GM12878 (cell line): ENCODE results near the gene SF3B5. TPM values are rescaled to one million over a fixed set of nuclear protein-coding genes. Genes with fewer than 3 reads are reported as not detected.

Experiments used
- ATAC-seq: fragments of 200-7000 bp; cut with Tn5 transposase; 3 replicates; pipeline ENCODE4 v1.9.1; 2020; ENCODE audit warnings: mild to moderate bottlenecking, moderate library complexity
- BruUV-seq: library from RNA; stranded (reverse); fragments of 400-500 nt; replicated peaks from 2 replicates; lab custom pipeline; 2021; lab: Mats Ljungman, UMichigan
- CTCF ChIA-PET: fragments of 300-600 bp; sonication (Branson Sonifier 250); formaldehyde crosslinking; extraction: SDS; loops from one replicate; lab custom pipeline; 2021; ENCODE audit warnings: inconsistent platforms; lab: Yijun Ruan, JAX
- POLR2A ChIA-PET: fragments of 350-600 bp; formaldehyde crosslinking; extraction: SDS; loops from one replicate; lab custom pipeline; 2021; ENCODE audit warnings: inconsistent platforms; lab: Charles Lee
- RAD21 ChIA-PET: fragments of 300-600 bp; sonication (Branson Sonifier 250); formaldehyde crosslinking; loops from one replicate; lab custom pipeline; 2023; ENCODE audit warnings: antibody characterized with exemption; ENCODE audit not compliant: unreplicated experiment; lab: Charles Lee
- SMC1A ChIA-PET: fragments of 300-600 bp; sonication (Branson Sonifier 250); formaldehyde crosslinking; loops from one replicate; lab custom pipeline; 2023; ENCODE audit not compliant: unreplicated experiment, uncharacterized antibody; lab: Charles Lee
- DNase-seq: peaks from one replicate; pipeline ENCODE4 v3.0.0-alpha.2; 2011; ENCODE audit warnings: low read depth, low spot score
- FAIRE-seq: peaks from 3 replicates; lab custom pipeline; 2011; peaks lifted over from hg19 to GRCh38; lab: Jason Lieb, UNC
- H2AFZ ChIP-seq: 2 replicates; pipeline ENCODE4 v1.6.0; 2011; ENCODE audit warnings: low read depth, low read length, control low read depth; ENCODE audit not compliant: control insufficient read depth
- H3K27ac ChIP-seq: 2 replicates; pipeline ENCODE4 v1.5.1; 2011; ENCODE audit warnings: control low read depth; ENCODE audit not compliant: control insufficient read depth, insufficient read depth
- H3K27me3 ChIP-seq, 2 experiments: replicated peaks in 1 of 2; 2 replicates each; pipeline versions ENCODE4 v1.6.0 to v1.6.1; 2011; ENCODE audit warnings: low read length in 1 of 2; ENCODE audit not compliant: control insufficient read depth in 2 of 2, insufficient read depth in 2 of 2
- H3K36me3 ChIP-seq, 2 experiments: 2 replicates each; pipeline ENCODE4 v1.5.1; 2011; ENCODE audit warnings: low read length in 1 of 2; ENCODE audit not compliant: control insufficient read depth in 2 of 2, insufficient read depth in 2 of 2
- H3K4me1 ChIP-seq: 2 replicates; pipeline ENCODE4 v1.6.1; 2011; ENCODE audit warnings: mild to moderate bottlenecking, low read length, moderate library complexity, mixed read lengths; ENCODE audit not compliant: control insufficient read depth, insufficient read depth
- H3K4me2 ChIP-seq: 2 replicates; pipeline ENCODE4 v1.6.0; 2011; ENCODE audit warnings: control low read depth; ENCODE audit not compliant: control insufficient read depth, insufficient read depth
- H3K4me3 ChIP-seq: fragments of 200-600 bp; sonication (generic); 2 replicates; pipeline ENCODE4 v1.5.1; 2016
- H3K79me2 ChIP-seq: 2 replicates; pipeline ENCODE4 v1.6.0; 2011; ENCODE audit warnings: low read length; ENCODE audit not compliant: control insufficient read depth, insufficient read depth
- H3K9ac ChIP-seq: 2 replicates; pipeline ENCODE4 v1.8.0; 2011; ENCODE audit warnings: low read length, control low read depth, mixed read lengths; ENCODE audit not compliant: control insufficient read depth, insufficient read depth
- H3K9me3 ChIP-seq: replicated peaks from 3 replicates; pipeline ENCODE4 v1.5.1; 2011; ENCODE audit warnings: mild to moderate bottlenecking, low read length; ENCODE audit not compliant: control insufficient read depth, insufficient read depth
- H4K20me1 ChIP-seq: 2 replicates; pipeline ENCODE4 v1.6.0; 2011; ENCODE audit not compliant: control insufficient read depth, insufficient read depth
- BCL3 ChIP-seq: IDR thresholded peaks from 2 replicates; pipeline ENCODE4 v1.6.1; 2011; ENCODE audit warnings: borderline replicate concordance, low read depth, mild to moderate bottlenecking, moderate library complexity, low read length; ENCODE audit not compliant: insufficient read depth, poor library complexity, severe bottlenecking
- BRCA1 ChIP-seq: IDR thresholded peaks from 2 replicates; pipeline ENCODE4 v1.6.1; 2011; ENCODE audit warnings: low read depth, low read length, improper control_type of control experiment
- CREM ChIP-seq: IDR thresholded peaks from 2 replicates; pipeline ENCODE4 v1.6.1; 2014; ENCODE audit warnings: antibody characterized with exemption, low read depth
- E4F1 ChIP-seq: fragments of 450-650 bp; IDR thresholded peaks from 2 replicates; pipeline ENCODE4 v1.6.1; 2018; ENCODE audit warnings: borderline replicate concordance, mild to moderate bottlenecking; ENCODE audit not compliant: partially characterized antibody
- MEF2A ChIP-seq: IDR thresholded peaks from 2 replicates; pipeline ENCODE4 v1.6.1; 2011; ENCODE audit warnings: low read depth, mild to moderate bottlenecking, low read length, moderate library complexity; ENCODE audit not compliant: insufficient read depth
- NR2C2 ChIP-seq: IDR thresholded peaks from 2 replicates; pipeline ENCODE4 v1.6.1; 2011; ENCODE audit warnings: borderline replicate concordance, low read depth; ENCODE audit not compliant: control insufficient read depth, insufficient read length
- NR2F1 ChIP-seq: fragments of 450-650 bp; conservative IDR thresholded peaks from 2 replicates; pipeline ENCODE4 v1.6.1; 2017; ENCODE audit warnings: mild to moderate bottlenecking
- PAX8 ChIP-seq: fragments of 450-650 bp; IDR thresholded peaks from 2 replicates; pipeline ENCODE4 v1.6.1; 2017; ENCODE audit warnings: mild to moderate bottlenecking, moderate library complexity
- POLR2AphosphoS2 ChIP-seq: IDR thresholded peaks from 2 replicates; pipeline ENCODE4 v1.6.1; 2011; ENCODE audit warnings: low read depth, mild to moderate bottlenecking, low read length, improper control_type of control experiment, moderate library complexity
- SMC3 ChIP-seq: IDR thresholded peaks from 2 replicates; pipeline ENCODE4 v1.6.1; 2011; ENCODE audit warnings: low read length, improper control_type of control experiment, borderline replicate concordance
- ZBED1 ChIP-seq: IDR thresholded peaks from 2 replicates; pipeline ENCODE4 v1.6.1; 2016; ENCODE audit warnings: borderline replicate concordance
- ZBTB4 ChIP-seq: fragments of 450-650 bp; formaldehyde crosslinking; IDR thresholded peaks from 2 replicates; pipeline ENCODE4 v1.4.0; 2022; ENCODE audit warnings: mild to moderate bottlenecking, moderate library complexity
- ZNF217 ChIP-seq: fragments of 450-650 bp; IDR thresholded peaks from 2 replicates; pipeline ENCODE4 v1.6.1; 2017; ENCODE audit warnings: antibody characterized with exemption, mild to moderate bottlenecking
- ZNF274 ChIP-seq: IDR thresholded peaks from one replicate; pipeline ENCODE4 v1.8.0; 2011; ENCODE audit not compliant: insufficient read length, insufficient read depth
- WGBS: methylation state at CpG from one replicate; pipeline ENCODE4 v1.1.6; 2016; ENCODE audit warnings: low lambda C conversion rate; ENCODE audit not compliant: insufficient replicate concordance, insufficient coverage; ENCODE audit errors: missing lambda C conversion rate; 5-methylcytosine and 5-hydroxymethylcytosine counted together
- in situ Hi-C: fragments of 300-500 bp; cut with MboI; formaldehyde crosslinking; loops from 9 replicates; pipeline ENCODE4 v1.14.3; 2018; ENCODE audit warnings: mixed read lengths
- intact Hi-C: fragments of 100-400 bp; cut with micrococcal nuclease; formaldehyde crosslinking; loops from one replicate; pipeline ENCODE4 v1.14.2; 2022; ENCODE audit not compliant: unreplicated experiment
- polyA plus RNA-seq, 11 experiments: library from polyadenylated mRNA; depleted of rRNA in 4 of 11; unstranded in 6 of 11; stranded (reverse) in 5 of 11; fragments of >200 nt; fragmentation: Nextera tagmentation in 4 of 11; fragmentation: Illumina TruSeq in 1 of 11; extraction: Ambion mirVana in 4 of 11; extraction: Trizol in 1 of 11; gene quantifications; 1 replicate in 1 of 11; 2 replicates in 10 of 11; pipeline versions ENCODE4 v1.2.1 to v1.2.3, GENCODE V29; 2011 to 2016; ENCODE audit warnings: inconsistent platforms in 2 of 11, missing spikeins in 2 of 11, low read depth in 1 of 11
- total RNA-seq, 4 experiments: library from RNA; depleted of rRNA in 3 of 4; stranded (reverse); fragments of >200 nt in 3 of 4; fragmentation: Illumina TruSeq in 1 of 4; extraction: Trizol in 1 of 4; gene quantifications; 2 replicates each; pipeline versions ENCODE4 v1.2.1 to v1.2.3, GENCODE V29; 2013 to 2021

The SF3B5 gene
- total and polyA plus RNA-seq, 10 of the 15 experiments (the other 5 are each of a cell fraction or from before 2014, with no cell fraction given) = 220 to 864 (median 341) TPM

DNA sequence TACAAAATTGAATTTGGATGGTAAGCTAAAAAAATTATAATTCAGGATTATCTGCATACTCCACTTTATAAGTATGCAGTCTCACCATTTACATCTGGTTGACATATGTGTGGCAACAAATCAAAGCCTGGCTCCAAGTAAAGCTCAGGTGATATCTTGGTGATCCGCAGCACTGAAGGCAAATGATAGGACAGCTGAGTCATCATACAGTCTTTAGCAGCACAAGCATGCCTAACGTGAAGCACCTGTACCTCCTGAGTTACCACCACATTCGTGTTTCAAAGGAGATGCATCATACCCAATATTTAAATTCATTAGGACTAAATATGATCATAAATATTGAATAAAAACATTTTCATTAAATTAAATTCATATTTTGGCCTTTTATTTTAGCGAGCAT, 43.2 kb upstream of the SF3B5 start:
- Histone ChIP-seq H4K20me1 (no peaks in the 10 kb centered on the region), H3K36me3 (no peaks in the 10 kb centered on the region), H3K79me2 (no peaks in the 10 kb centered on the region), H3K9ac (no peak overlapping the region), H3K4me2 (no peak overlapping the region), H3K27ac (no peak overlapping the region), H3K4me3 (no peak overlapping the region), H3K9me3 (no peaks in the 10 kb centered on the region), H2AFZ (no peak overlapping the region), H3K4me1 (peaks cover 18% of the 10 kb centered on the region), H3K27me3 (no peaks in the 10 kb centered on the region)
- DNase-seq (no peak), ATAC-seq (no peak), FAIRE-seq (no peak)
- in situ Hi-C loops (no loop called here), intact Hi-C loops (no loop called here)
- CTCF ChIA-PET = interaction anchor here (1.3 to 1.6 kb wide), 2 partner anchors 15 to 80 kb away, joined by 4 read pairs; no protein-coding TSS in a partner anchor
- POLR2A ChIA-PET = interaction anchor here (0.8 to 1.4 kb wide), 4 partner anchors 9 to 31 kb away, joined by 3 read pairs; no protein-coding TSS in a partner anchor
- BruUV-seq = no TSS peak
- 98% methylated on average over 4 of the region's 4 CpGs for WGBS
- RAD21 ChIA-PET = interaction anchor here (1.4 kb wide), 1 partner anchor 80 kb away, joined by 4 read pairs; no protein-coding TSS in a partner anchor
- SMC1A ChIA-PET = interaction anchor here (1.2 to 1.5 kb wide), 2 partner anchors 14 to 26 kb away, joined by 4 read pairs; no protein-coding TSS in a partner anchor
- no peak for TF ChIP-seq SMC3
- TF ChIP-seq BCL3 = no peak
- no peak for TF ChIP-seq NR2C2
- no peak for TF ChIP-seq NR2F1
- no peak for TF ChIP-seq E4F1
- no peak for TF ChIP-seq BRCA1
- no peak for TF ChIP-seq POLR2AphosphoS2
- TF ChIP-seq ZBTB4 (CRISPR knock-in tag) = no peak
- no peak for TF ChIP-seq CREM
- TF ChIP-seq ZBED1 = no peak
- TF ChIP-seq PAX8 = no peak
- no peak for TF ChIP-seq ZNF217
- no peak for TF ChIP-seq MEF2A
- no peak for TF ChIP-seq ZNF274
